Activated naive CD8-positive, alpha-beta T cell treated with anti-CD3 and anti-CD28 coated beads, Interleukin-2, amount 50 U/mL, for 24 hours (primary cell): ENCODE results near the gene SPAG5.

Experiments
- ATAC-seq: fragments of 150-1000 bp; cut with Tn5 transposase; one replicate; pipeline ENCODE4 v1.10.0; 2021
- DNase-seq: peaks from one replicate; pipeline ENCODE4 v3.0.0; 2021
- H3K27ac Mint-ChIP-seq: one replicate; pipeline ENCODE4 v1.8.0; 2021; ENCODE audit warnings: mild to moderate bottlenecking, mixed read lengths
- H3K27me3 Mint-ChIP-seq: one replicate; pipeline ENCODE4 v1.8.0; 2021; ENCODE audit warnings: mixed read lengths
- H3K36me3 Mint-ChIP-seq: one replicate; pipeline ENCODE4 v1.8.0; 2021; ENCODE audit warnings: low read depth, mixed read lengths
- H3K4me1 Mint-ChIP-seq: one replicate; pipeline ENCODE4 v1.8.0; 2021; ENCODE audit warnings: mixed read lengths
- H3K4me3 Mint-ChIP-seq: one replicate; pipeline ENCODE4 v1.8.0; 2021; ENCODE audit warnings: mild to moderate bottlenecking, moderate library complexity, mixed read lengths
- H3K9me3 Mint-ChIP-seq: one replicate; pipeline ENCODE4 v1.8.0; 2021; ENCODE audit warnings: mixed read lengths

SPAG5 gene, protein sequence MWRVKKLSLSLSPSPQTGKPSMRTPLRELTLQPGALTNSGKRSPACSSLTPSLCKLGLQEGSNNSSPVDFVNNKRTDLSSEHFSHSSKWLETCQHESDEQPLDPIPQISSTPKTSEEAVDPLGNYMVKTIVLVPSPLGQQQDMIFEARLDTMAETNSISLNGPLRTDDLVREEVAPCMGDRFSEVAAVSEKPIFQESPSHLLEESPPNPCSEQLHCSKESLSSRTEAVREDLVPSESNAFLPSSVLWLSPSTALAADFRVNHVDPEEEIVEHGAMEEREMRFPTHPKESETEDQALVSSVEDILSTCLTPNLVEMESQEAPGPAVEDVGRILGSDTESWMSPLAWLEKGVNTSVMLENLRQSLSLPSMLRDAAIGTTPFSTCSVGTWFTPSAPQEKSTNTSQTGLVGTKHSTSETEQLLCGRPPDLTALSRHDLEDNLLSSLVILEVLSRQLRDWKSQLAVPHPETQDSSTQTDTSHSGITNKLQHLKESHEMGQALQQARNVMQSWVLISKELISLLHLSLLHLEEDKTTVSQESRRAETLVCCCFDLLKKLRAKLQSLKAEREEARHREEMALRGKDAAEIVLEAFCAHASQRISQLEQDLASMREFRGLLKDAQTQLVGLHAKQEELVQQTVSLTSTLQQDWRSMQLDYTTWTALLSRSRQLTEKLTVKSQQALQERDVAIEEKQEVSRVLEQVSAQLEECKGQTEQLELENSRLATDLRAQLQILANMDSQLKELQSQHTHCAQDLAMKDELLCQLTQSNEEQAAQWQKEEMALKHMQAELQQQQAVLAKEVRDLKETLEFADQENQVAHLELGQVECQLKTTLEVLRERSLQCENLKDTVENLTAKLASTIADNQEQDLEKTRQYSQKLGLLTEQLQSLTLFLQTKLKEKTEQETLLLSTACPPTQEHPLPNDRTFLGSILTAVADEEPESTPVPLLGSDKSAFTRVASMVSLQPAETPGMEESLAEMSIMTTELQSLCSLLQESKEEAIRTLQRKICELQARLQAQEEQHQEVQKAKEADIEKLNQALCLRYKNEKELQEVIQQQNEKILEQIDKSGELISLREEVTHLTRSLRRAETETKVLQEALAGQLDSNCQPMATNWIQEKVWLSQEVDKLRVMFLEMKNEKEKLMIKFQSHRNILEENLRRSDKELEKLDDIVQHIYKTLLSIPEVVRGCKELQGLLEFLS

DNA sequence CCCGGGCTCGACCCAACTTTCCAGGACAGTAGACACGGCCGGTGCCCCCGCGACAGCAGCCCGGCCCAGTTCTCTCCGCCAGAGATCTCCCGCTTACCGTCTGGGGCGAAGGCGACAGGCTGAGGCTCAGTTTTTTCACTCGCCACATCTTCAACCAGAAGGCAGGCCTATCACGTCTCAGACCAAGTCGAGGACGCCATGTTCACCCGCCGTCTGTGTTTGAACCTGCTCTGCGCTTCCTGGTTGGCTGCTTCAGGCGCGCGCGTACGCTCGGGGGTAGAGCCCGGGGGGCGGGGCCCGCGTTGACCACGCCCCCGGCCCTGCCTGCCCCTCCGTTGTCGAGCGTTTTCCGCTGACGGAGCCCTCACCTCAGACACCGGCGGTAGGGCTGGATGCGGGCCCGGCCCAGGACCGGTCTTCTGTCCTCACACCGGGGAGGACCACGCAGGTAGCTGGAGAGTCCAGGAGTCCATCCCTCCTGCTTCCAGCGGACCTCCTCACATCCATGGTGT lies at the start of gene SPAG5:
SPAG5 (minus strand) TSS at position 227 of the 512 bp plus-strand sequence; CDS start at position 148, 79 bp downstream.
- H3K36me3 Mint-ChIP-seq, result peaks cover 19% of the 10 kb centered on the region
- H3K27me3 Mint-ChIP-seq, result no peaks in the 10 kb centered on the region
- peak within 1 kb of the TSS; percentile 91 for H3K4me3 Mint-ChIP-seq
- no peaks in the 10 kb centered on the region for H3K9me3 Mint-ChIP-seq
- peak within 1 kb of the TSS; percentile 92 for H3K27ac Mint-ChIP-seq
- ATAC-seq (peak; percentile 90), DNase-seq (peak; percentile 92)
- peaks cover 22% of the 10 kb centered on the region for H3K4me1 Mint-ChIP-seq

DNA sequence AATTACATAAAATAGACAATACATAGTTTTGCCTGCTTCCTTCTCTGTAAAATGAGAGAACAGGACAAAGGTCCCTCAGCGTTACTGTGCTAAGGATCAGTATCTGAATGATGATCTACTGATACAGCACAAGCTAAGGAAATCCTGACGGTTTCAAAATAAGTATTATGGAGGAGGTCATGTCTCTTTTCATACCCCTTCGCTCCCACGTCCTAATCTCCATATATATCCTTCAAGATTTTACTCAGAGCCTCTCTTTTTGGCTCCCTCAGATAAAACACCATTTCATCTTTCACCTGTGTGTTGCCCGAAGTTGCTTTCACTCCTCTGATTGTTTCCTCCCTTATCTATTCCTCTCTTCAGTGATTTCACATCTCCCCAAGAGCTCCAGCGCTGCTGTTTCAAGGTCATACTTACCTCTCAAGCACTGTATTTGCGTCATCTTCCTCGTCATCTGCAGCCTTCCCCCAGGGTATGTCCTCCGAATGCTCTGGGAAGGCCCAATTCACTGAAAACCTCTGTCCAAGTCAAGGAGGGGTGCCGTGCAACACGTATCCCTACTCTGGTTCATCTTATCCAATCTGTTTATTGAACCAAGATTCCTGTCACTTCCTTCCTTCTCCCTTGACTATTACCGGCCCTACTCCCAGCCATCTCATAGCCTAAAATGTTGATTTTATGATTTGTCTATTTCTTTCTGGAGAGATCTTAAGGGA lies 47.4 kb upstream of the SPAG5 start:
- Mint-ChIP-seq H3K9me3 (no peaks in the 10 kb centered on the region), H3K27ac (peak overlapping the region; percentile 69), H3K27me3 (no peaks in the 10 kb centered on the region), H3K4me3 (peak overlapping the region; percentile 100), H3K36me3 (peaks cover 34% of the 10 kb centered on the region), H3K4me1 (peaks cover 37% of the 10 kb centered on the region)
- ATAC-seq, result no peak
- no peak for DNase-seq

DNA sequence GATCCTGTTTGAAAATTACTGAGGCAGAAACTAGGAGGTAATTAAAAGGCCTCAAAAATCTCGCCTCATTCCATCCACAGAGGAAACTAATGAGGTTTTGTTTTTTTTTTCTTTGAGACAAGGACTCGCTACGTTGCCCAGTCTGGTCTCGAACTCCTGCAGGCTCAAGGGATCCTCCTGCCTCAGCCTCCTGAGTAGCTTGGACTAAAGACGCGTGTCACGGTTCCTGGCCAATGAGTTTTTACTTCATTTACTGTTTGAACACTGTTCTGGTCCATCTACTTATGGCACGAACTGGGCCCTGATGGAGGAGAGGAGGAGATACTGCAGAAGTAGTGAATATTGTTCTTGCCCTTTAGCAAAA lies 46.7 kb upstream of the SPAG5 start:
- peaks cover 37% of the 10 kb centered on the region for H3K4me1 Mint-ChIP-seq
- H3K27ac Mint-ChIP-seq, result peak overlapping the region; percentile 69
- no peaks in the 10 kb centered on the region for H3K27me3 Mint-ChIP-seq
- ATAC-seq (no peak), DNase-seq (no peak)
- H3K36me3 Mint-ChIP-seq, result peaks cover 38% of the 10 kb centered on the region
- peak overlapping the region; percentile 100 for H3K4me3 Mint-ChIP-seq
- H3K9me3 Mint-ChIP-seq, result no peaks in the 10 kb centered on the region

DNA sequence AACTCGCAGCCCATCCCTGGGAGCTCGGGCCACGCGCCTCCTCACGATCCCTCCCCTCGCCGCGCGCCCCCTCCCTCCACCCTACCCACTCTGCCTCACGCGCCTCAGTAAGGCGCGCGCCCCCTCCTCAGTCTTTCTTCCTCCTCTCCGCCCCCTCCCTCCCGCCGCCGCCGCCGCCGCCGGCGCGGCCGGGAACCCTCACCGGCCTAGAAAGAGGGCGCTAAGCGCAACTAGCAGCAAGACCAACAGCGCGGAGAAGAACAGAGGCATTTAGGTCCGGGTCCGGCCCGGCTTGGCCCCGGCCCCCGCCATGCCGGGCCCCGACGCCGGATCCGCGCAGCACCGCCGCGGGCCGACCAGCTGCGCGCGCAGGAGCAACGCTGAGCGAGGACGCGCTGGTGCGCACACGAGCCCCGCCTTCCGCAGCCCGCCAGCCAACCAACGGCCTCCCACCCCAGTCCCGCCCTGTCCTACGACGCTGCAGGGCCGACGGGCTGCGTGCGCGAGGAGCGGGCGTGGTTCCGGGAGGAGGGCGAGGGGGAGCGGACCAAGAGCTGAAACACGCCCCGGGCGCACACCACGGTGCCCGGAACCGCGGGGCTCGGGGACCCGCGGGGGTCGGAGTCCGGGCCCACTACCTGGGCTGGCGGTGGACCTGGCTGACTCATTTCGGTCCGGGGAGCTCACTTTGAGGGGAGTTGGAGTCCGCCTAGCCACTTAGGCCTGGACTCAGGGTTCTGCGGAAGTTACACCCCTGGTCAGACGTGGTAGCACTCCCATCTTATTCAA lies 46.2 kb upstream of the SPAG5 start, which contains the start of gene BLTP2:
BLTP2 (minus strand) TSS at position 372 of the 789 bp plus-strand sequence; CDS start at position 270, 102 bp downstream.
- ATAC-seq, result peak; percentile 99

DNA sequence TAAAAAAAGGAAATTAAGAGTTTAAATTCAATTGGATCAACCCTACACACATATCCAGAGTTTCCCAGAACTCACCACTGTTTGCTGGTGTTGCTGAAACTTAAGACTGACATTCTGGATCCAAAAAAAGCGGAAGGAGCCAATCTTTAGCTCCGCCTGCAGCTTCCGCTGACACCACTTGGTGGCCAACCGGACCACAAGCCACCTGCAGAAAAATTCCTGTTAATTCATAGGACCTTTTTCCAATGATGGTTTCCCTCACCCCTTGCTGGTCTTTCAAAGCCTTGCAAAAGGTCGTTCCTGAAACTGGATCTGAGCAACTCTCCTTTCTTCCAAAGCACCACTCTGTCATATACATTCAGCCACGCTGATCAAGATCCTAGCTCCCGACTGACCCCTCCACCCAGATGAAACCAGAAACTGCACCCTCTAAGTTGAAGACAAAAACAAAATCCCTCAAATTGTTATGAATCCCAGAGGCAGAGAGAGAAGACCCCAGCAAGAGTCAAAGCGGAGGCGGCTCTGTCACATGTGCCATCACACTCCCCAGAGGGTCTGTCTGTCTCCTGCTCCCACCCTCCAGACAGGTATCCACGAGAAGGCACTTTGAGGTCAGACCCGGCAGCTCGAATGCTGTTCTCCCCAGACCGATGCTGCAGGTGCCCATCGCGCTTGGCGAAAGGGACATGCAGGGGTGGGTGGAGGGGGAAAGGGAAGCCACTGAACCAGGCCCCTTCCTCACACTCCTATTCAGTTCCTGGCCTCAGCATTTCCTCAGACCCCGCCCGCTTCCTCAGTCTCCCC lies 45.4 kb upstream of the SPAG5 start:
- Mint-ChIP-seq H3K27me3 (no peaks in the 10 kb centered on the region), H3K4me1 (peaks cover 37% of the 10 kb centered on the region), H3K9me3 (no peaks in the 10 kb centered on the region), H3K36me3 (peaks cover 48% of the 10 kb centered on the region), H3K4me3 (peak overlapping the region; percentile 100), H3K27ac (peak overlapping the region; percentile 95)
- no peak for ATAC-seq
- DNase-seq, result peak; percentile 44

More for the DNA sequence above, 46.2 kb upstream of the SPAG5 start, which contains the start of gene BLTP2:
- Mint-ChIP-seq H3K4me3 (peak within 1 kb of the TSS; percentile 100), H3K27ac (peak within 1 kb of the TSS; percentile 95), H3K36me3 (peaks cover 41% of the 10 kb centered on the region), H3K9me3 (no peaks in the 10 kb centered on the region), H3K27me3 (no peaks in the 10 kb centered on the region), H3K4me1 (peaks cover 37% of the 10 kb centered on the region)
- peak; percentile 97 for DNase-seq

DNA sequence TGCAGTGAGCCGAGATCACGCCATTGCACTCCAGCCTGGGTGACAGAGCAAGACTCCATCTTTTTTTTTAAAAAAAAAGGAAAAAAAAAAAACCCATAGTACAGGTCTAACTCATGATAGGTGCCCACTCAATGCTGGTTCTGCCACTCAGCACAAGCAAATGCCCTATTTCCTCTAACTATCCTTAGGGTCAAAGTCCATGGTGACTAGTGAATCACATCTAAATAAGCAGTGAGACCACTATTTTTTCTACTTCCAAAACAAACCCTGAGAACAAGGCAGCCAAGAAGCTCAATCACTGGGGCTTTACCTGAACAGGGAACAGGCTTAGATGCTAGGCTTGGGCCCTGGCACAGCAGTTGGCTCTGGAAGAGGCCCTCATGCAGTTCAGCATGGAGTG lies 42.8 kb upstream of the SPAG5 start:
- ATAC-seq (no peak), DNase-seq (no peak)
- peaks cover 66% of the 10 kb centered on the region for H3K36me3 Mint-ChIP-seq
- H3K4me1 Mint-ChIP-seq, result peaks cover 32% of the 10 kb centered on the region
- H3K4me3 Mint-ChIP-seq, result no peak overlapping the region
- H3K9me3 Mint-ChIP-seq, result no peaks in the 10 kb centered on the region
- H3K27me3 Mint-ChIP-seq, result no peaks in the 10 kb centered on the region
- H3K27ac Mint-ChIP-seq, result no peak overlapping the region

DNA sequence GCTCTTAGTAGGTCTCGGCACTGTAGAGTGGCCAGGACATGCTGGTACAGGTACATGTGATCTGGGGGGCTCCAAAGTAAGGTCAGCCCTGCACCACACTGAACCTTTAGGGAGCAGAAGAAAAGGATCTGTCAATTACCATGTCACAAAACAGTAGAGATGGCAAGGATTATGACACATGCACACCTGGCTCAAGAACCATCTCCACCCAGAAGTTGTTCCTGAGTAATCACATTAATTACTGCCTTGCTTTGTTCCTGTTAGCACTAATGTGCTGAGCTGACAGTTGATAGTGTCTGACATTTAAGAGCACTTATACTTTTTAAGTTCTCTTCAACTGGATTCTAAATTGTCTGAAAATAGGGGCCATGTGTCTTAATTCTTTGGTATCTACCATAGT lies 36.7 kb upstream of the SPAG5 start:
- no peak for DNase-seq
- ATAC-seq, result no peak
- Mint-ChIP-seq H3K27me3 (no peaks in the 10 kb centered on the region), H3K27ac (no peak overlapping the region), H3K4me3 (no peak overlapping the region), H3K36me3 (peaks cover 84% of the 10 kb centered on the region), H3K9me3 (no peaks in the 10 kb centered on the region), H3K4me1 (peaks cover 2% of the 10 kb centered on the region)

DNA sequence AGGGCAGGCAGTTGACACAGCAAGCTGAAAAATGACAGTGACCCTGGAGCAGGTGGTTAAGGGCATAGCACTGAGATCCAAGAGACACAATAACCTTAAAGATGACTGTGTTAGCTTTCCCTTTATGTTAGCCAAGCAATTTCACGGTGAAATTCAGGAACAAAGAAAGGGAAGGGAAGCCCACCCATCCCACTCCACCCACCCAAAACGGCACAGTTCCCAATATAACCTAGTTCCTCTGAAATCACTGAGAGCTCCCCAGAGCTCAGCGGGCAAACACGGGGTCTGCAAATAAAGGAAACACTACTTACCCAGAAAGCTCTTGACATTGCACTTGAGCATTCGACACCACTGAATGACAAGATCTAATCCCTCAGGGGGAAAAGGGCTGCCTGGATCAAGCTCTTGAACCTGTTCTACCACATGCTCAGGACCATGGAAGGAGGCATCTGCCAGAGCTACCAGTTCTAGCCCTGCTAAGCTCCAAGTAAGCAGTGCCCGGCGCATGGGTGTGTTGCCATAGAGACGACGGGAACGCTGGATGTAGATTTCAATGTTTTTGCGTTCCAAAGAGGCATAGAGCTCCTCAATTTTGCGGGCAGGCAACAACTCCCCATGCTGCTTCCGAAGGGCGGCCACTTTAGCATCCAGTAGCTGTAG lies 35.5 kb upstream of the SPAG5 start:
- no peaks in the 10 kb centered on the region for H3K27me3 Mint-ChIP-seq
- DNase-seq (no peak), ATAC-seq (no peak)
- H3K27ac Mint-ChIP-seq, result no peak overlapping the region
- peaks cover 76% of the 10 kb centered on the region for H3K36me3 Mint-ChIP-seq
- no peaks in the 10 kb centered on the region for H3K9me3 Mint-ChIP-seq
- H3K4me3 Mint-ChIP-seq, result no peak overlapping the region
- H3K4me1 Mint-ChIP-seq, result peaks cover 2% of the 10 kb centered on the region

DNA sequence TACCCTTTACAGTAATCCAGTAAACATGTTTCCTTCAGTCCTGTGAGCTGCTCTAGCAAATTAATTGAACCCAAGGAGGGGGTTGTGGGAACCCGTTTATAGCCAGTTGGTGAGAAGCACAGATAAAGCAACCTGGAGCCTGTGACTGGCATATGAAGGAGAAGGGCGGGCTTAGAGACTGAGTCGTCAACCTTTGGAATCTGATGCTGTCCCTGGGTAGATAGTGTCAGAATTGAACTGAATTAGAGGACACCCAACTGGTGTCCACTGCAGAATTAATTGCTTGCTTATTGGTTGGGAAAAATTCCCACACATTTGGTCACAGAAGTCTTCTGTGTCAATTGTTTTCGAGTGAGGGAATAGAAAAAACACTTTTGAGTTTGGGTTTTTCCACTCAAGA lies 28.0 kb upstream of the SPAG5 start:
- DNase-seq, result no peak
- no peak for ATAC-seq
- no peaks in the 10 kb centered on the region for H3K9me3 Mint-ChIP-seq
- H3K27ac Mint-ChIP-seq, result no peak overlapping the region
- peaks cover 59% of the 10 kb centered on the region for H3K36me3 Mint-ChIP-seq
- peaks cover 4% of the 10 kb centered on the region for H3K4me1 Mint-ChIP-seq
- no peak overlapping the region for H3K4me3 Mint-ChIP-seq
- H3K27me3 Mint-ChIP-seq, result no peaks in the 10 kb centered on the region

DNA sequence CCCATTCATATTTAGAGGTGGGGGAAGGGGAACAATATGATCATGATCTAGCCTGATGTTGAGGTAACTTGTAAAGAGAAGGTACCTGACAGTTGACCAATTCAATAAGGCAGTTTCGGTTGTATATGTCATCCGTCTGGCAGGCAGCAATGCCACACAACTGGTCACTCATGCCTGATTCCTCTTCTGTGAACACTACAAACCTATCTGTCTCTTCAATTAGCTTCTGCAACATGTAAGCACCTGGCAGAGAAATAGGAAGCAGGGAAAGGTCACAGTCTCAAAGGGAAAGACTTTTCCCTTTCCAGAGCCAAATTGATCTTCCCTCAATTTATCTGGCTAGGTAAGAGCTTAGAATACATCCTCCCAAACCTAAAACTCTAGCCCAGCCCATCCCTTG lies 25.3 kb upstream of the SPAG5 start:
- H3K36me3 Mint-ChIP-seq, result peaks cover 72% of the 10 kb centered on the region
- peaks cover 4% of the 10 kb centered on the region for H3K4me1 Mint-ChIP-seq
- no peaks in the 10 kb centered on the region for H3K27me3 Mint-ChIP-seq
- H3K4me3 Mint-ChIP-seq, result no peak overlapping the region
- ATAC-seq (no peak), DNase-seq (no peak)
- H3K9me3 Mint-ChIP-seq, result no peaks in the 10 kb centered on the region
- H3K27ac Mint-ChIP-seq, result no peak overlapping the region

DNA sequence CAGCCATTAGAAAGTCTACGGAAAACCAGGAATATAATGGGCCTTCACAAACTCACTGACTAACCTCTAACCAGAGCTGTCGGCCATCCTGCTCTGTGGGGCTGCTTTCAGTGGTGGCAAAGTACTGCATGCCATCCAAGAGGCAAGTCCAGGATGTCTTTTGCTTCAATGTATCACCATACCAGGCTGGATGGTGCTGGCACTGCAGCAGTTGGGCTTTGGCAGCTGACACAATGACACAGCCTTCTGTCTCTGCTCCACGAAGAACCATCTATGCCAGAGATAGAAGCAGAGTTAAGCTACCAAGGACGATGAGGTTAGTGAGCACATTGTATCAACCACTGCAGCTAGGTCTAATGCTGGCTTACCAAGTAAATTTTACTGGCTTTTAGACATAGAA lies 24.9 kb upstream of the SPAG5 start:
- no peak overlapping the region for H3K27ac Mint-ChIP-seq
- peaks cover 75% of the 10 kb centered on the region for H3K36me3 Mint-ChIP-seq

DNA sequence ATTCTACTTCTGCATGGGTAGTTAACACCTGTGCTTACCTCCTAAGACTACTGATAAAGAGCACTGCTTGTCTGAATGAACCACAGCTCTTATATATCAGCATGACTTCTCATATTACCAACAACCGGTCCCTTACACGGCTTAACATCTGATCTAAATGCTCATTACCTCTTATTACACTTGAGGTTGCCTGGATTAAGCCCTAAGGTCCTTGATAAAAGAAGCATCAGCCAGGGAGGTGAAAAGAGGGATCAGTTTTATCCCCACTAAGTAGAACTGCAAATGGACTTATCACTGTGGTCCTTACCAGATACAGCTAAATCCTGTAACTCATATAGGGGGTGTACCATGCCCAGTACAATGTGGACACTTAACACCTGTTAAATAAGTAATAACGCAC lies 23.4 kb upstream of the SPAG5 start:
- Mint-ChIP-seq H3K27me3 (no peaks in the 10 kb centered on the region), H3K4me1 (no peaks in the 10 kb centered on the region), H3K36me3 (peaks cover 73% of the 10 kb centered on the region), H3K4me3 (no peak overlapping the region), H3K9me3 (no peaks in the 10 kb centered on the region), H3K27ac (no peak overlapping the region)
- no peak for ATAC-seq
- no peak for DNase-seq

More for the DNA sequence above, 24.9 kb upstream of the SPAG5 start:
- Mint-ChIP-seq H3K27me3 (no peaks in the 10 kb centered on the region), H3K4me1 (peaks cover 4% of the 10 kb centered on the region), H3K9me3 (no peaks in the 10 kb centered on the region), H3K4me3 (no peak overlapping the region)
- ATAC-seq (no peak), DNase-seq (no peak)
